GM19238 (cell line): ENCODE results near the gene TRPC4AP.

Experiments
- DNase-seq: peaks from one replicate; pipeline ENCODE4 v3.0.0; 2011; ENCODE audit warnings: low spot score; ENCODE audit not compliant: insufficient read length

TRPC4AP gene

DNA sequence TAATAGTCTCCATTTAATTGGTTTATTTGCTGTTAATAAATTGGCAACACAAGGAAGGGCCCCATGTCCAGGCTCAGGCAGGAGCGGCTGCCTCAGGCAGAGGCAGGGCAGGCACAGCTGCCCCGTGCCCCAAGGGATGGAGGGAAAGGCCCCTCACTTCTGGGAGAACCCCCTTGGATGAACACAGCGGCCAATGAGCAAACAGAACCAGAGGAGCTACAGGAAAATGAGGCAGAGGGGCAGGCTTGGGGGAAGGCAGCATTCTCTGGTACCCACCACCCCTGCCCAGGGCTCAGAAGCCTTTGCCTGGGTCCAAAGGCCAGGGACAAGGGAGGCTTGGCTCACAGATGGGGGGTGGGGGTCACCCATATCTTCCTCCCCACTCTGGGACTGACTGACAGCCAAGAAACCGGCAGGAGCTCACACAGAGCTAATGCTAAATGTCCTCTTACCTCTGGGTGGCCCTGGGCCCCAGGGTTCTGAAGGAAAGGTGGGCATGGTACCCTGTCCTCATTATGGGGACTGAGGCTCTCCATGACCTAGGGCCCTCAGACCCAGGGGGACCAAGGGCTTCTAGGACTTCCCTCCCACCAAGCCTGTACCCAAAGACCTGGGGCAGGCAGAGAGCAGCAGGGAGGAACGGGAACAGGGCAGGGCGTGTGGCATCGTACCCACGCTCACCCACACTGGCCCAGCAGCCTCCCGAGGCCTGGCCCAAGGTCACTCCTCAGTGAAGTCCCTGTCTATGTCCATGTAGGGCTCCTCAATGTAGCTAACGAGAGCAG lies 90.0 kb downstream of the TRPC4AP start:
- no peak for DNase-seq

DNA sequence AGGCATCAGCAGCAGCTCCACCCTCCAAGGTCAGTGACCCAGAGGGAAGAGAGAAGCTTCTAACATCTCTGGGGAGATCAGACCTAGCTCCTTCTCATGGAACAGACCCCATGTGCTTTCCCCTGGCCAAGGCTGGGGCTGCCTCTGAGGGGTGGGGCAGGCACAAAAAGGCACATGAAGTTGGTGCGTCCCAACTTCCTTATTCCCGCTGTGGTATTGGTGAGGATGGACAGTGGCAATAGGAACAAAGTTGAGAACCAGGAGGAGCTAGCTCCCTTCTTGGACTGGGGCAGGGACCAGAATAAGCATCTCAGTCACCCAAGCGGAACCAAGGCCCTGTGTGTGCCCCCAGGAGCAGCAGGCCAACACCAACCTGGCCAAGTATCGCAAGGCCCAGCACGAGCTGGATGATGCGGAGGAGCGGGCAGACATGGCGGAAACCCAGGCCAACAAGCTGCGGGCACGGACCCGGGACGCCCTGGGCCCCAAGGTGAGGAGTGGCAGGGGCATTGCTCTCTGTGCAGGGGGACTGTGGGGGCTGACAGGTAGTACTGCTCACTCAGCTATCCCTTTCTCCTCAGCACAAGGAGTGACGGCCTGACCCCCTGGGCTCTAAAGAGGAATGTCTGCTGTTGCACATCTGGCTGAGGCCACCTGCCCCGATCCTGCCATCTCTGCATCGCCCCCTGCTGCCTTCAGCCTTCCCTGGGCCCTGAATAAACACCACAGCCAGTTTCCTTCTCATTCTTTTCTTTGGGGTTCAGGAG lies 90.8 kb downstream of the TRPC4AP start:
- no peak for DNase-seq

DNA sequence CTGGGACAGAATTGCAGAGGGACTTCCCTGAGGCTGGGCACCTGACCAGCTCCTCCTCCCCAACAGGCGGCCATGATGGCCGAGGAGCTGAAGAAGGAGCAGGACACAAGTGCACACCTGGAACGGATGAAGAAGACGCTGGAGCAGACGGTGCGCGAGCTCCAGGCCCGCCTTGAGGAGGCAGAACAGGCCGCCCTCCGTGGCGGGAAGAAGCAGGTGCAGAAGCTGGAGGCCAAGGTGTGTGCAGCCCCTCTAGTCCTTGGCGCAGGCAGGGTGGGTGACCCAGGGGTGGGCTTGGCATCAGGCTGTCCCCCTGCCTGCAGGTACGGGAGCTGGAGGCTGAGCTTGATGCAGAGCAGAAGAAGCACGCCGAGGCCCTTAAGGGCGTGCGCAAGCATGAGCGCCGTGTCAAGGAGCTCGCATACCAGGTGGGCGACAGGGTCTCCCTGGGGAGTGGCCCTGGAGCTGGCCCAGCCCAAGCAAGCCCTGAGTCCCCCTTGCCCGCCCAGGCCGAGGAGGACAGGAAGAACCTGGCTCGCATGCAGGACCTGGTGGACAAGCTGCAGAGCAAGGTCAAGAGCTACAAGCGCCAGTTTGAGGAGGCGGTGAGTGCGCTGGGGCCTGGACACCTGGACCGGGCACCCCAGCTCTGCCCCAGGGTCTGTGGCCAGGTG lies 91.5 kb downstream of the TRPC4AP start:
- DNase-seq = no peak

DNA sequence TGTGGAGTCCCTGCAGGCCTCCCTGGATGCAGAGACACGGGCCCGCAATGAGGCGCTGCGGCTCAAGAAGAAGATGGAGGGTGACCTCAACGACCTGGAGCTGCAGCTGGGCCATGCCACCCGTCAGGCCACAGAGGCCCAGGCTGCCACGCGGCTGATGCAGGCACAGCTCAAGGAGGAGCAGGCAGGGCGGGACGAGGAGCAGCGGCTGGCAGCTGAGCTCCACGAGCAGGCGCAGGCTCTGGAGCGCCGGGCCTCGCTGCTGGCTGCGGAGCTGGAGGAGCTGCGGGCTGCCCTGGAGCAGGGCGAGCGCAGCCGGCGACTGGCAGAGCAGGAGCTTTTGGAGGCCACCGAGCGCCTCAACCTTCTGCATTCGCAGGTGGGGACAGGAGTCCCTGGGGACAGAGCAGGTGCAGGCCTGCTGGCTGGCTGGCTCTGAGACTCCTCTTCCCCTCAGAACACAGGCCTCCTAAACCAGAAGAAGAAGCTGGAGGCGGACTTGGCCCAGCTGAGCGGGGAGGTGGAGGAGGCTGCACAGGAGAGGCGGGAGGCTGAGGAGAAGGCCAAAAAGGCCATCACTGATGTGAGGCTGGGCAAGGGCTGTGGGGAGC lies 92.2 kb downstream of the TRPC4AP start:
- DNase-seq = no peak

- DNase-seq = no peak
Observed at GRCh38 chr20:34999782-35000181, 92.8 kb downstream of the TRPC4AP start.

DNA sequence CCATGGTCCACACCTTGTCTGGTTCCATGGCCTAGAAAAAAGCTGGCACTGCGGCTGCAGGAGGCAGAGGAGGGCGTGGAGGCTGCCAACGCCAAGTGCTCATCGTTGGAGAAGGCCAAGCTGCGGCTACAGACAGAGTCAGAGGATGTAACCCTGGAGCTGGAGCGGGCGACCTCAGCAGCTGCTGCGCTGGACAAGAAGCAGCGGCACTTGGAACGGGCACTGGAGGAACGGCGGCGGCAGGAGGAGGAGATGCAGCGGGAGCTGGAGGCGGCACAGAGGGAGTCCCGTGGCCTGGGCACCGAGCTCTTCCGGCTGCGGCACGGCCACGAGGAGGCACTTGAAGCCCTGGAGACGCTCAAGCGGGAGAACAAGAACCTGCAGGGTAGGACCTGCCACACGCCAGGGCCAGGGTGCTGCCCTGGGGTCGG lies 93.6 kb downstream of the TRPC4AP start:
- DNase-seq = no peak

GRCh38 chr20:34998331-34998950 lies 94.2 kb downstream of the TRPC4AP start:
- DNase-seq = no peak

DNA sequence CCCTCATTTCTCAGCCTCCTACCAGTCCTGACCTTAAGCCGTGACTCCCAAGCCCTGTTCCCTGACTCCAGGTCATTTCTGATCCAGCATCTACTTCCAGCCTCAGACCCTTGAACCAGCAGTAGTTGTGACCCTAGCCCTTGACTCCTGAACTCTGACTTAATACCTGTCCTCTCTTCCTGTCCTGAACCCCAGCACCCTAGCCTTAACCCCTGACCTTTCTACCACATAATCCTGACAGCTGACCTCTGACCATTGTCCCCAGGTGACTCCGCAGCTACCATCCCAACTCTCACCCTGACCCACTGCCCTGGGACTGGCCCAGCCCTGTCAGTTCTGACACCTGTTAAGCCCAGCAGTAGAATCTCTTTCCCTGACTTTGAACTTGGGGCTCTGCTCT lies 94.8 kb downstream of the TRPC4AP start:
- DNase-seq = no peak

GRCh38 chr20:34997131-34997561 lies 95.5 kb downstream of the TRPC4AP start:
- no peak for DNase-seq

- no peak for DNase-seq
Observed at GRCh38 chr20:34996243-34997028, 96.2 kb downstream of the TRPC4AP start.

DNA sequence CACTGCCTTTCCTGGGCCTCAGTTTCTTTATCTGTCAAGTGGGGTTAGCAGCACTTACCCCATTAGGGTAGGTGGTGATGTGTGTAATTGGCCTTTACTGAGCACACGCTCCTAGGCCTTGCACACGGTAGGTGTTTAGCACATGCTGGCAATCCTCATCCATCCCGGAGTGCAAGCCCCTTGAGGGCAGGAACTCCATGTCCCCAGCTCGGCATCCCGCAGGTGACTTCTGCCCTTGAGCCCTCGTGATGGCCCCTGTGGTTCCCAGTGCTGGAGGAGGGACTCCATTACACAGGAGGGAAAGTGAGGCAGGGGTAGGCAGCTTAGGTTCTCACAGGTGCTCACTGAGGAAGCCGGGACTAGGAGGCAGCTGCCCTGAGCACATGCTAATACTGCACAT lies 96.9 kb downstream of the TRPC4AP start:
- DNase-seq = no peak

DNA sequence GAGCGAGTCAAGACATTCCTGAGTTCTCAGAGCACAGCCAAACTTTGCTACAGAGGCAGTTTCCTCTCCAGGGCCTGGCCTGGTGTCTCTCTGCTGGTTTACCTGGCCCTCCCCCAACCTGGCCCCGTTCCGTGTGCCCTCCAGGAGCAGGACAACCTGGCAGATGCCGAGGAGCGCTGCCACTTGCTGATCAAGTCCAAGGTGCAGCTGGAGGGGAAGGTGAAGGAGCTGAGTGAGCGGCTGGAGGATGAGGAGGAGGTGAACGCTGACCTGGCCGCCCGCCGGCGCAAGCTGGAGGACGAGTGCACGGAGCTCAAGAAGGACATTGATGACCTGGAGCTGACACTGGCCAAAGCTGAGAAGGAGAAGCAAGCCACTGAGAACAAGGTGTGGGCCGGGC lies 97.4 kb downstream of the TRPC4AP start:
- no peak for DNase-seq

- no peak for DNase-seq
Observed at GRCh38 chr20:34994509-34995131, 98.0 kb downstream of the TRPC4AP start.

DNA sequence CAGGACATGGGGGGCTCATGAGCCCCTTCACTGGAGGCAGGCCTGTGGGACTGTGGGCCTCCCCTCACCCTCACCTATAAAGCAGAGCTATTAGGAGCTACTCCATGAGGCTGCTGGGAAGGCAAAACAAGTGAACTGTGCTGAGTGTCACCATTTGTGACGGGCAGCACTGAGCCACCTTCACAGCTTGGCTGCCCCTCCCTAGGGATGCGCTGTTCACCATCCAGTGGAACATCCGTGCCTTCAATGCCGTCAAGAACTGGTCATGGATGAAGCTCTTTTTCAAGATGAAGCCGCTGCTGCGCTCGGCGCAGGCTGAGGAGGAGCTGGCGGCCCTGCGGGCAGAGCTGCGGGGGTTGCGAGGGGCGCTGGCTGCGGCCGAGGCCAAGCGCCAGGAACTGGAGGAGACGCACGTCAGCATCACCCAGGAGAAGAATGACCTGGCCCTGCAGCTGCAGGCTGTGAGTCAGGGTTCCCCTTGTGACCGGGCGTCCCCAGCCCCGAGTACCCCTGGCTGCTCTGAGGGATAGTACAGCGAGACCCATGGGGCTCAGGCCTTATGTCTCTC lies 98.6 kb downstream of the TRPC4AP start:
- DNase-seq = no peak

- no peak for DNase-seq
Observed at GRCh38 chr20:34992751-34993417, 99.7 kb downstream of the TRPC4AP start.

DNA sequence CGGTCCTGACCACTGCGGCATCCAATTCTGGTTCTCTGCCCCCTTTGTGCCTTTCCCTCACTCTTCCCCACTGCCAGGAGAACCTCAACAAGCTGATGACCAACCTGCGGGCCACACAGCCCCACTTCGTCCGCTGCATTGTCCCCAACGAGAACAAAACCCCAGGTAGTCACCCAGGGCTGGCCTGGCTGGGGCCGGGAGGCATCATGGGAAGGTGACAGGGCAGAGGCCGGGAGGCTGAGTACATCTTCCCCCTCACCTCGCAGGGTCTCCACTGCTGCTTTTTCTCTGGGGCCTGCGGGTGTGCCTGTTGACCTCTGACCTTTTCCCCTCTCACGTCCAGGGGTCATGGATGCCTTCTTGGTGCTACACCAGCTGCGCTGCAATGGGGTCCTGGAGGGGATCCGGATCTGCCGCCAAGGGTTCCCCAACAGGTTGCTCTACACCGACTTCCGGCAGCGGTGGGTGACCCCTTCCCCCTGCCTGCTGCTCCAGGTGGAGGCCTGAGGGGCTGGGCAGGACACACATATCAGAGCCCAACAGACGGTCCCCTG lies 101.9 kb downstream of the TRPC4AP start:
- no peak for DNase-seq

DNA sequence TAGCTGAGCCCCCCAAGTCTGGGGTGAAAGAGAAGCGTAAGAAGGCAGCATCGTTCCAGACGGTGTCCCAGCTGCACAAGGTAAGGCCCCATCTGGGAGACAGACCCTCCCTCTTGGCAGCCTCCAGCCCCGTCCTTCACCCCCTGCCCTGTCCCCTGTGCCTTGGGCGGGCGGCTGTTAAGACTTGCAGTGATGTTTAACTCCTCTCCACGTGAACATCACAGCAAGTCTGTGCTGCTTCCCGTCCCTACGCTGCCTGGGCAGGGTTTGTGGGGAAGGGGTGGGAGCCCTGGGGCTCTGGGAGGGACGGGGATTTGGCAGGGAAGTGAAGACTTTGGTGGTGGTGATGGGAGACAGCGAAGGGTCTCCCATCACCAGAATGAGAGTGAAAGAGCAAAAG lies 102.4 kb downstream of the TRPC4AP start:
- no peak for DNase-seq

DNA sequence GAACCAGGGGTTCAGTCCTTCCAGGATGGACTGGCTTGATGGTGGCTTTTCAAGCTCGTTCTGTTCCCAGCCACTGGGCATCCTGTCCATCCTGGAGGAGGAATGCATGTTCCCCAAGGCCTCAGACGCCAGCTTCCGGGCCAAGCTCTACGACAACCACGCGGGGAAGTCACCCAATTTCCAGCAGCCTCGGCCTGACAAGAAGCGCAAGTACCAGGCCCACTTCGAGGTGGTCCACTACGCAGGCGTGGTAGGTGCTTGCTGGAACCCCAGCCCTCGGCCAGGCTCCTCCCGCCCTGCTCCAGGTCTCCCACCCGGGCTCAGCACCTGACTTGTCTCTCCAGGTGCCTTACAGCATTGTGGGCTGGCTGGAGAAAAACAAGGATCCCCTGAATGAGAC lies 102.9 kb downstream of the TRPC4AP start:
- no peak for DNase-seq

DNA sequence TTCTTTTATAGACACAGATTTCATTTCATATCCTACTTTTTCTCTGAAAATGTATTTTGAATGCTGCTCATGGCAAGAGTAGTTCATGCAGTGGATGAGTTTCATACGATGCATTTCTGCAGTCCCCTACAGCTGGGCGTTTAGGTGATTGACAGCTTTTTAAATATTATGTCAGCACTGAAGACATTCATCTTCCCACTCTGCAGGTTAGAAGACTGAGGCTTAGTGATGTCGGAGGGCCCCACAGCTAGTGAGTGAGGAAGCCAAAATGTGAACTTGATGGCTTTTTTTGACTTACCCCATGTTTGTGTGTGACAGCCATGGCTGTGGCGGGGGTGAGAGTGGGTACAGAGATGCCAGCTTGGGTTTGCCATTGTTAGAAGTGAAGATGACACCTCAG lies 103.5 kb downstream of the TRPC4AP start:
- no peak for DNase-seq
